HG03159 (cell line): ENCODE results near the gene ADK.

Experiments
- ATAC-seq: cut with Tn5 transposase; IDR thresholded peaks from one replicate; pipeline ENCODE4 v1.9.1; 2021; ENCODE audit warnings: mild to moderate bottlenecking, moderate library complexity; ENCODE audit not compliant: unreplicated experiment

The ADK gene

GRCh38 chr10:74231375-74231774 lies 80.4 kb downstream of the ADK start:
- ATAC-seq: no peak

GRCh38 chr10:74233281-74233680 lies 82.3 kb downstream of the ADK start:
- no peak for ATAC-seq

- no peak for ATAC-seq
Observed at GRCh38 chr10:74234569-74234968, 83.5 kb downstream of the ADK start.

- ATAC-seq: no peak
Observed at GRCh38 chr10:74238031-74238431, 87.0 kb downstream of the ADK start.

GRCh38 chr10:74238516-74238915 lies 87.5 kb downstream of the ADK start:
- ATAC-seq: no peak

GRCh38 chr10:74243067-74243466 lies 92.0 kb downstream of the ADK start:
- no peak for ATAC-seq

- no peak for ATAC-seq
Observed at GRCh38 chr10:74244097-74244685, 93.2 kb downstream of the ADK start.

GRCh38 chr10:74244807-74245206 lies 93.8 kb downstream of the ADK start:
- no peak for ATAC-seq

- no peak for ATAC-seq
Observed at GRCh38 chr10:74246495-74246894, 95.5 kb downstream of the ADK start.

GRCh38 chr10:74249865-74250264 lies 98.8 kb downstream of the ADK start:
- no peak for ATAC-seq

GRCh38 chr10:74255214-74255613 lies 104.2 kb downstream of the ADK start:
- no peak for ATAC-seq

GRCh38 chr10:74255888-74256357 lies 104.9 kb downstream of the ADK start:
- no peak for ATAC-seq

GRCh38 chr10:74262856-74263255 lies 111.8 kb downstream of the ADK start:
- no peak for ATAC-seq

GRCh38 chr10:74263996-74264395 lies 113.0 kb downstream of the ADK start:
- ATAC-seq: no peak

- ATAC-seq: no peak
Observed at GRCh38 chr10:74272288-74272687, 121.3 kb downstream of the ADK start.

GRCh38 chr10:74275755-74276290 lies 124.8 kb downstream of the ADK start:
- ATAC-seq: no peak

GRCh38 chr10:74276416-74276815 lies 125.4 kb downstream of the ADK start:
- ATAC-seq: no peak

- no peak for ATAC-seq
Observed at GRCh38 chr10:74282151-74282847, 131.3 kb downstream of the ADK start.

- no peak for ATAC-seq
Observed at GRCh38 chr10:74282848-74283210, 131.8 kb downstream of the ADK start.

GRCh38 chr10:74289188-74289587 lies 138.2 kb downstream of the ADK start:
- no peak for ATAC-seq

GRCh38 chr10:74289951-74290350 lies 138.9 kb downstream of the ADK start:
- no peak for ATAC-seq

GRCh38 chr10:74290708-74291107 lies 139.7 kb downstream of the ADK start:
- no peak for ATAC-seq
